ENCODE results near the gene SZT2. TPM values are rescaled to one million over a fixed set of nuclear protein-coding genes. Genes with fewer than 3 reads are reported as not detected.

The SZT2 gene
- total and polyA plus RNA-seq, 2 of the 13 experiments (the other 11 are each of a cell fraction or from before 2014, with no cell fraction given) = 8.0 to 8.8 TPM

DNA sequence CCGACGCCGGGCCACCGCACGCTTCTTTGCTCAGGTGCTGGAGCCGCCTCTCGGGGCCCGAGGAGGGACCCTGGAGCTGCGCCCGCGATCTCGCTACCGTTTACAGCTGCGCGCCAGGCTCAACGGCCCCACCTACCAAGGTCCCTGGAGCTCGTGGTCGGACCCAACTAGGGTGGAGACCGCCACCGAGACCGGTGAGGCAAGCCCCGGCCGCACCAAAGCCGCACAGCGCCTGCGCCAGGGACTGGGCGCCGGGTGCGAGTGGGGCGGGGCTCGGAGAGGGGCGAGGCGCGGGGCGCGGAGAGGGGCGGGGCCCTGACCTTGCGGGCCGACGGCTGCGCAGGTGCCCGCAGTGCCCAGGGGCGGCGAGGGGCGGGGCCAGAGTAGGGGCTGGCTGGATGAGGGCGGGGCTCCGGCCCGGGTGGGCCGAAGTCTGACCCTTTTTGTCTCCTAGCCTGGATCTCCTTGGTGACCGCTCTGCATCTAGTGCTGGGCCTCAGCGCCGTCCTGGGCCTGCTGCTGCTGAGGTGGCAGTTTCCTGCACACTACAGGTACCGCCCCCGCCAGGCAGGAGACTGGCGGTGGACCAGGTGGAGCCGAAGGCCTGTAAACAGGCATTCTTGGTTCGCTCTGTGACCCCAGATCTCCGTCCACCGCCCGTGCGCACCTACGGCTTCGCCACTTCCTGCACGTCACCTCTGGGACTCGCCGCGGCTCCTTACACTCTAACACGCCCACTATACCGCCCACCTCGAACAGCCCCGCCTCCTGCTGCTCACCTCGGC lies 40.7 kb upstream of the SZT2 start (continued):
- TF ChIP-seq, protein P1, sequence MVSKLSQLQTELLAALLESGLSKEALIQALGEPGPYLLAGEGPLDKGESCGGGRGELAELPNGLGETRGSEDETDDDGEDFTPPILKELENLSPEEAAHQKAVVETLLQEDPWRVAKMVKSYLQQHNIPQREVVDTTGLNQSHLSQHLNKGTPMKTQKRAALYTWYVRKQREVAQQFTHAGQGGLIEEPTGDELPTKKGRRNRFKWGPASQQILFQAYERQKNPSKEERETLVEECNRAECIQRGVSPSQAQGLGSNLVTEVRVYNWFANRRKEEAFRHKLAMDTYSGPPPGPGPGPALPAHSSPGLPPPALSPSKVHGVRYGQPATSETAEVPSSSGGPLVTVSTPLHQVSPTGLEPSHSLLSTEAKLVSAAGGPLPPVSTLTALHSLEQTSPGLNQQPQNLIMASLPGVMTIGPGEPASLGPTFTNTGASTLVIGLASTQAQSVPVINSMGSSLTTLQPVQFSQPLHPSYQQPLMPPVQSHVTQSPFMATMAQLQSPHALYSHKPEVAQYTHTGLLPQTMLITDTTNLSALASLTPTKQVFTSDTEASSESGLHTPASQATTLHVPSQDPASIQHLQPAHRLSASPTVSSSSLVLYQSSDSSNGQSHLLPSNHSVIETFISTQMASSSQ (IDR thresholded peaks at IDR 0.05; ENCODE audit: low read depth) = no peak
- TF ChIP-seq, protein P1 (CRISPR knock-in tag; IDR thresholded peaks at IDR 0.05; ENCODE audit: borderline replicate concordance) = 0 out of 2 replicates have a peak, but pooled peaks have one; percentile 15
- no peak for TF ChIP-seq ZNF598 (CRISPR knock-in tag; IDR thresholded peaks at IDR 0.05; ENCODE audit: borderline replicate concordance)
- peak; percentile 7 for TF ChIP-seq SKI (IDR thresholded peaks at IDR 0.05; ENCODE audit: partially characterized antibody)
- TF ChIP-seq PHF20 (CRISPR knock-in tag; IDR thresholded peaks at IDR 0.05) = peak; percentile 63
- TF ChIP-seq TMF1 (CRISPR knock-in tag; IDR thresholded peaks at IDR 0.05; ENCODE audit: low read depth) = no peak
- TF ChIP-seq BCL6 (CRISPR knock-in tag; IDR thresholded peaks at IDR 0.05) = peak; percentile 37; the same call in 1 of the 2 replicates
- peak; percentile 84 for TF ChIP-seq KLF12 (CRISPR knock-in tag; IDR thresholded peaks at IDR 0.05; ENCODE audit: borderline replicate concordance)
- TF ChIP-seq ZNF20 (CRISPR knock-in tag; IDR thresholded peaks at IDR 0.05) = no peak
- TF ChIP-seq ZNF557 (CRISPR knock-in tag; IDR thresholded peaks at IDR 0.05) = no peak
- TF ChIP-seq, protein P2, sequence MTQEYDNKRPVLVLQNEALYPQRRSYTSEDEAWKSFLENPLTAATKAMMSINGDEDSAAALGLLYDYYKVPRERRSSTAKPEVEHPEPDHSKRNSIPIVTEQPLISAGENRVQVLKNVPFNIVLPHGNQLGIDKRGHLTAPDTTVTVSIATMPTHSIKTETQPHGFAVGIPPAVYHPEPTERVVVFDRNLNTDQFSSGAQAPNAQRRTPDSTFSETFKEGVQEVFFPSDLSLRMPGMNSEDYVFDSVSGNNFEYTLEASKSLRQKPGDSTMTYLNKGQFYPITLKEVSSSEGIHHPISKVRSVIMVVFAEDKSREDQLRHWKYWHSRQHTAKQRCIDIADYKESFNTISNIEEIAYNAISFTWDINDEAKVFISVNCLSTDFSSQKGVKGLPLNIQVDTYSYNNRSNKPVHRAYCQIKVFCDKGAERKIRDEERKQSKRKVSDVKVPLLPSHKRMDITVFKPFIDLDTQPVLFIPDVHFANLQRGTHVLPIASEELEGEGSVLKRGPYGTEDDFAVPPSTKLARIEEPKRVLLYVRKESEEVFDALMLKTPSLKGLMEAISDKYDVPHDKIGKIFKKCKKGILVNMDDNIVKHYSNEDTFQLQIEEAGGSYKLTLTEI (CRISPR knock-in tag; conservative IDR thresholded peaks at IDR 0.05) = no peak
- TF ChIP-seq, protein P3, sequence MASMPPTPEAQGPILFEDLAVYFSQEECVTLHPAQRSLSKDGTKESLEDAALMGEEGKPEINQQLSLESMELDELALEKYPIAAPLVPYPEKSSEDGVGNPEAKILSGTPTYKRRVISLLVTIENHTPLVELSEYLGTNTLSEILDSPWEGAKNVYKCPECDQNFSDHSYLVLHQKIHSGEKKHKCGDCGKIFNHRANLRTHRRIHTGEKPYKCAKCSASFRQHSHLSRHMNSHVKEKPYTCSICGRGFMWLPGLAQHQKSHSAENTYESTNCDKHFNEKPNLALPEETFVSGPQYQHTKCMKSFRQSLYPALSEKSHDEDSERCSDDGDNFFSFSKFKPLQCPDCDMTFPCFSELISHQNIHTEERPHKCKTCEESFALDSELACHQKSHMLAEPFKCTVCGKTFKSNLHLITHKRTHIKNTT (CRISPR knock-in tag; IDR thresholded peaks at IDR 0.05) = 0 out of 2 replicates have a peak, but pooled peaks have one; percentile 71
- TF ChIP-seq, protein P4, sequence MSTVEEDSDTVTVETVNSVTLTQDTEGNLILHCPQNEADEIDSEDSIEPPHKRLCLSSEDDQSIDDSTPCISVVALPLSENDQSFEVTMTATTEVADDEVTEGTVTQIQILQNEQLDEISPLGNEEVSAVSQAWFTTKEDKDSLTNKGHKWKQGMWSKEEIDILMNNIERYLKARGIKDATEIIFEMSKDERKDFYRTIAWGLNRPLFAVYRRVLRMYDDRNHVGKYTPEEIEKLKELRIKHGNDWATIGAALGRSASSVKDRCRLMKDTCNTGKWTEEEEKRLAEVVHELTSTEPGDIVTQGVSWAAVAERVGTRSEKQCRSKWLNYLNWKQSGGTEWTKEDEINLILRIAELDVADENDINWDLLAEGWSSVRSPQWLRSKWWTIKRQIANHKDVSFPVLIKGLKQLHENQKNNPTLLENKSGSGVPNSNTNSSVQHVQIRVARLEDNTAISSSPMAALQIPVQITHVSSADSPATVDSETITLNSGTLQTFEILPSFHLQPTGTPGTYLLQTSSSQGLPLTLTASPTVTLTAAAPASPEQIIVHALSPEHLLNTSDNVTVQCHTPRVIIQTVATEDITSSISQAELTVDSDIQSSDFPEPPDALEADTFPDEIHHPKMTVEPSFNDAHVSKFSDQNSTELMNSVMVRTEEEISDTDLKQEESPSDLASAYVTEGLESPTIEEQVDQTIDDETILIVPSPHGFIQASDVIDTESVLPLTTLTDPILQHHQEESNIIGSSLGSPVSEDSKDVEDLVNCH (CRISPR knock-in tag; IDR thresholded peaks at IDR 0.05) = 0 out of 2 replicates have a peak, but pooled peaks have one; percentile 66
- 0 out of 2 replicates have a peak, but pooled peaks have one; percentile 24 for TF ChIP-seq TBX2 (CRISPR knock-in tag; IDR thresholded peaks at IDR 0.05; ENCODE audit: borderline replicate concordance)
- TF ChIP-seq KLF16 (CRISPR knock-in tag; IDR thresholded peaks at IDR 0.05) = no peak; a peak in 1 of 4 replicates
- no peak for TF ChIP-seq ZNF468 (CRISPR knock-in tag; IDR thresholded peaks at IDR 0.05)
